ENCODE results near the gene SNED1. TPM values are rescaled to one million over a fixed set of nuclear protein-coding genes. Genes with fewer than 3 reads are reported as not detected.

The SNED1 gene
- total RNA-seq, 1 donor from 2014 or later, result 7.4 TPM

- DNase-seq (no peak), ATAC-seq (no peak)
- intact Hi-C loops (cut with micrococcal nuclease), result no loop called here
These were observed 1.6 kb downstream of the SNED1 start for GRCh38 chr2:240999873-241000541.

DNA sequence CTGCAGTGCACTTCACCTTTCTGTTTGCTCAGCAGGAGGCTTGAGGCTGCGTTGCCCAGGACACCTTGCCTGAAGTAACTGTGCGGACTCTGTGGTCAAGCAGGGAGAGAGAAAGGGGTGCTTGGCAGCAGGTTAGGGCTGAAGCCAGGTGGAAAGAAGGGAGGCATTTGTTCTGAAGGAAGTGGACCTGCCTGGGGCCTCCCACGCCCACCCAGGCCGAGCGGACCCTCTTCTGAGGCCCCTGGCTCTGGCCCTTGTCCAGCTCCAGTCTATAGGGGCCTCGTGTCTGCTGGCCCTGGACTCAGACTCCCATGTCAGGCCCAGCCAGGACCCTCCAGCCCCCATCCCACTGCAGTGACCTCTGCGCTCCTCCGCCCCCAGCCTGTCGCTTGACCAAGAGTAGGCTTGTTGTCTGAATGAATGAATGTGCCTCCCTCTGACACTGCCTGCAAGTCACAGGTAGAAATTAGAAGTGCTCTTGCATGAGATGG is 2.5 kb downstream of the SNED1 start:
- intact Hi-C loops (cut with micrococcal nuclease), result no loop called here
- DNase-seq (no peak), ATAC-seq (no peak)

GRCh38 chr2:241001413-241002274 is 3.2 kb downstream of the SNED1 start:
- DNase-seq (no peak), ATAC-seq (no peak)
- intact Hi-C loops (cut with micrococcal nuclease), result no loop called here

DNA sequence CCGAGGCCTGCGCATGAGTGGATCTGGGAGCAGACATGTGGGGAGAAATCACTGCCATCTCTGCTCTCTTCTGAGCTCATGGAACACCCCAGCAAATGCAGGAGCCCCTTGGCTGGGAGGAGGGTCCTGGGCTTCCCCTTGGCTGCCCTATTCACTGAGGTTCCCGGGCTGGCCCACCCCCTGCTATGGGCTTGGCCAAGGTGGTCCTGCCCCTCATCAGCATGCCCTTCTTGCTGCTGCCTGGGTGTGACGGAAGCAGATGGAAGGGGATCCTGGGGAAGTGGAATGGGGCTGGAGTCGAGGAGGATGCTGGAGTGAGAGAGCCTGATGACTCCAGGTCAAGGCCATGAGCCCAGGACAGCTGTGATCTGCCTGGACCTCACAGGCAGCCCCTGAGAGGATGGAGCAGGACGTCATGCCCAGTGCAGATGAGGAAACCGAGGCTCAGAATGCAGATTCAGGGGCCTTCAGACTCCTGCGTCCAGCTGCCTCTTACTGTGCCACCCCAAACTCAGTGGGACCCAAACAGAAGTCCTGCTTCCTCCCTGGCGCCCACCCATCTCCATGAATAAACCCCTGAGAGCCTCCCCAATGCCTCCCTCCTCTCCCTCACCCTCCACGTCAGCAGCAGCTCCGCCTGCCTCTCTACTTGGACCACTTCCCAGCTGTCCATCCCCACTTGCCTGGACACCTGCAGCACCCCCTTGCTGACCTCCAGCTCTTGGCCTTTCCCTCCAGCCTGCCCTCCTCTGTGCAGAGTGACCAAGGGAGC is 4.0 kb downstream of the SNED1 start:
- DNase-seq (no peak), ATAC-seq (no peak)
- intact Hi-C loops (cut with micrococcal nuclease), result no loop called here

- DNase-seq, result no peak
- no peak for ATAC-seq
- intact Hi-C loops (cut with micrococcal nuclease), result no loop called here
These were observed 4.6 kb downstream of the SNED1 start for GRCh38 chr2:241003047-241003360.

DNA sequence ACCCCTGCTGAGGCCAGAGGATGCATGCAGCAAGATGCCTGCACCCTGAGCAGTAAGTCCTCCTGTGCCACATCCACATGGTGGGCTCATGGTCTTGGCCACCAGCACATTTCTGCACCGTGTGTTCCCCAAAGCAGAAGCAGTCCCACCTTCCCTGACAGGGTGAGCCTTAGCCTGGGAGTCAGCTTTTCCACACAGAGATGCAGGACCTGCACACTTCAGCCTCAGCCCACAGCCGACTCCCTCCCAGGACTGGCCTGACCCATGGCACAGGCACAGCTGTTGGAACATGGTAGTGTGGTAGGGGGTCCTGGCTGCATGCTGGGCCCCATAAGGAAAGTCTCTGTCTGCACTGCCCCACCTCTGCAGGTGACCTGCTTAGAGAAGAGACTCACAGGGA is 5.0 kb downstream of the SNED1 start:
- DNase-seq (no peak), ATAC-seq (no peak)
- intact Hi-C loops (cut with micrococcal nuclease), result no loop called here

- ATAC-seq (no peak), DNase-seq (no peak)
- intact Hi-C loops (cut with micrococcal nuclease), result no loop called here
These were observed 5.6 kb downstream of the SNED1 start for GRCh38 chr2:241003830-241004564.

DNA sequence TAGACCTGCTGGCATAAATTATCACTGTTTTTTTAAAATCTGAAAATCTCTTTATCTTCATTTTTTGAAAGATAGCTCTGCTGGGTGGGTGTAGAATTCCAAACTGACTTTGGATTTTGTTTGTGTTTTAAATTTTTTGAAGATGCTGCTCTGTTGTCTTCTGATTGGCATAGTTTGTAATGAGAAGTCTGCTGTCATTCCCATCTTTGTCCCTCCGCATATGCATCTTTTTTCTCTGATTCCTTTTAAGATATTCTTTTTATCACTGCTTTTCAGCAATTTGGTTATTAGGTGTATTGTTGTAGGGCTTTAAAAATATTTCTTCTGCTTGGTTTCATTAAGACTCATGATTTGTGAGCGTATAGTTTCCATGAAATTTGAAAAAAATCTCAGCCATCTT is 7.2 kb downstream of the SNED1 start:
- intact Hi-C loops (cut with micrococcal nuclease), result no loop called here
- DNase-seq, result no peak
- no peak for ATAC-seq

GRCh38 chr2:241006412-241006811 is 8.0 kb downstream of the SNED1 start:
- DNase-seq (no peak), ATAC-seq (no peak)
- intact Hi-C loops (cut with micrococcal nuclease), result no loop called here

- DNase-seq (peak; percentile 3), ATAC-seq (no peak)
- intact Hi-C loops (cut with micrococcal nuclease), result no loop called here
These were observed 8.7 kb downstream of the SNED1 start for GRCh38 chr2:241007111-241007510.

- intact Hi-C loops (cut with micrococcal nuclease), result no loop called here
- DNase-seq, result peak; percentile 66
- peak; percentile 85 for ATAC-seq
These were observed 9.7 kb downstream of the SNED1 start for GRCh38 chr2:241007880-241008710.

DNA sequence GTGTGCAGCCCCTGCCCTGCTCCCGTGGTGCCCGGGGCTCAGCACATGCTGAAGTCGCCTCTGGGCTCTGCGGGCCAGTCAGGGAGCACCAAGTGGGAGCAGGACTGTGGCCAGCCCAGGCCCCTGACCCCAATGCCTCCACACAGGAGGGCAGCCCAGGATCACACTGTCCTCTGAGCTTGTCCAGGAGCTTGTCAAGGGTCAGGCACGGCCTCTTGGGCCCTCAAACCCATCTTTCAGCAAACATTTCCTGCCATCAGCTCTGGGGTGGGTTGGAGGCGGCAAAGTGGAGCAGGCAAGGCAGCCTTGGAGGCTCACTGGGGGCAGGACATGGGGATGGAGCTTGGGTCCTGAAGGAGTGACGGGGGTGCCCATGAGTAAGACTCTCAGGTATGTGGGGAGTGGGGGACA is 10.3 kb downstream of the SNED1 start:
- no peak for DNase-seq
- intact Hi-C loops (cut with micrococcal nuclease), result no loop called here

GRCh38 chr2:241009191-241009590 is 10.8 kb downstream of the SNED1 start:
- no peak for ATAC-seq
- intact Hi-C loops (cut with micrococcal nuclease), result no loop called here

More for the DNA sequence above, 10.3 kb downstream of the SNED1 start:
- no peak for ATAC-seq

GRCh38 chr2:241009601-241010530 is 11.4 kb downstream of the SNED1 start:
- peak; percentile 59 for ATAC-seq

More at GRCh38 chr2:241009191-241009590, 10.8 kb downstream of the SNED1 start:
- DNase-seq, result no peak

GRCh38 chr2:241010531-241011295 is 12.3 kb downstream of the SNED1 start:
- intact Hi-C loops (cut with micrococcal nuclease), result no loop called here
- ATAC-seq (no peak), DNase-seq (peak; percentile 16)

More at GRCh38 chr2:241009601-241010530, 11.4 kb downstream of the SNED1 start:
- intact Hi-C loops (cut with micrococcal nuclease), result no loop called here
- DNase-seq, result peak; percentile 61

- intact Hi-C loops (cut with micrococcal nuclease), result no loop called here
- ATAC-seq, result no peak
- peak; percentile 11 for DNase-seq
These were observed 12.8 kb downstream of the SNED1 start for GRCh38 chr2:241011296-241011600.

Data from left ventricle myocardium superior (tissue), 1 donor.